GM19438 (cell line): Measurements from ENCODE around the gene DOCK4.
"Not testable (repeated sequence)": the region's sequence is repeated elsewhere in the genome, so short reads cannot be mapped to it uniquely, and the experiment has no call there.

Experiments
- ATAC-seq: cut with Tn5 transposase; IDR thresholded peaks from one replicate; pipeline ENCODE4 v1.9.1; 2021; ENCODE audit warnings: low read depth; ENCODE audit not compliant: unreplicated experiment

The DOCK4 gene

DNA sequence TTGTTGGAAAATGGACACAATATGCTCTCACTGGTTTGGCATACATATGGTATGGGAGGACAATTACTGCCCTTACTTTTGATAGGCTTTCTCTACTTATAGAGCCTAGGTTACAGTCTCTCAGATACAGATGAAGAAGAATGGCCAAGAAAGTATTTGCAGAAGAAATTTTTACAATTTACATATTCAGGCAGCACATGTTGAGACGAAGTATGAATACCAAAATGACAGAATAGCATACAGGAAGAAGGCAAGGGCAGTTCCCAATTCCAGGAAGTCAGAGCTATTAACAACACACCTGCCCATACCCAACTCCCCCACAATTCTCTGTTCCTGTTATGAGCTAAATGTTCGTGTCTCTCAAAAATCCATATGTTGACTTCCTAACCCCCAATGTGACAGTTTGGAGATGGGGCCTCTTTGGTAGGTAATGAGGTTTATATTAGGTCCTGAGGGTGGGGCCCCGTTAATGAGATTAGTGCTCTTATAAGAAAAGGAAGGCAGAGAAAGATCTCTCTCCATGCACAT, 67.8 kb downstream of the DOCK4 start:
- no peak for ATAC-seq

- no peak for ATAC-seq
These were observed 68.8 kb downstream of the DOCK4 start for GRCh38 chr7:112137141-112138101.

- no peak for ATAC-seq
These were observed 69.8 kb downstream of the DOCK4 start for GRCh38 chr7:112136271-112137008.

GRCh38 chr7:112135815-112136214, 70.4 kb downstream of the DOCK4 start:
- no peak for ATAC-seq

DNA sequence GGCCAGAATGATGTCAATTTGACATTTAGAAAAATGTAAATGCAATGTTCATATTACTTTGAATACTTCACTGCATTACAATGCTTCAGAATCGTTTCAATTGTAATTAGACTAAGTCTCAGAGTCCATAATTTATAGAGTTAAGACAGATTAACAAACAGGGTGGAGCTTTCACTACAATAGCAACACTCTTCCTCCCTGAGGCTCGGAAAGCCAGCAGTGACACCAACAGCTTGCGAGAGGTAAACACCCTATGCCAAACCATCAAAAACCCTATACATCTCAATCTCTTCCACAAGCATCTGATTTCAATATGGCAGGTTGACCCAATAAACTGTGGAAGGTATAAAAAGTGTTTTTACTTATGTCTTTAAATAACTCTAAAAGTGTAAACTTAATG, 72.2 kb downstream of the DOCK4 start:
- no peak for ATAC-seq

GRCh38 chr7:112133328-112133727, 72.9 kb downstream of the DOCK4 start:
- ATAC-seq = no peak

- ATAC-seq = no peak
These were observed 74.0 kb downstream of the DOCK4 start for GRCh38 chr7:112132051-112132694.

GRCh38 chr7:112130729-112131410, 75.3 kb downstream of the DOCK4 start:
- ATAC-seq = no peak

DNA sequence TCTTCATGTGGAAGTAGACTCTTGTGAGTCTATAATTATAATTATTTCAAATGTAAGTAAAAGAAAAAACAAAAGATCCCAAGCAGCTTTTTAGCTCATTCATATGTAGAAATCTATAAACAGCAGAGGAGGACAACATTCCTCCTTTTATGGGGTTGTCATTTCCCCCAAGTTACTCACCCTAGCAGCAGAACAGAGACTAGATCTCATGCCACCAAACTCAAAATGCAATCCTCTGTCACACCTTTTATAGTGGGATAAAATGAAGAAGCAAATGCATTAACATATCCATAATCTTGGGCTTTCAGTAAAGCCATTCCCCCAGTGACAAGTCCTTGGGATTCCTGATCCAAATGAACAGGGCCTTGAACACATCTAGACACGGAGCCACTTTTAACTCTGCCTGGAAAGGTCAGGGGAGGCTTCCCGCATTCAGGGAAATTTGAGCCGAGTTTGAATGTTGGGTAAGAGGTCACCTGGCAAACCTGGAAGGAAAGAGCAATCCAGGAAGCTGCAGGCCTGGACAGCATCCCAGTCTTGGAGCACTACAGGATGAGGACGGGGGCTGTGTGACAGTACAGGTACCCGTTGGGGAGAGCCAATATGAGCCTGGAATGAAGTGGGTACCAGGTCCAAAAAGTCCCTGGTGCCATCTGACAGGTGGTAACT, 76.4 kb downstream of the DOCK4 start:
- ATAC-seq = no peak

GRCh38 chr7:112128461-112129425, 77.5 kb downstream of the DOCK4 start:
- ATAC-seq = not testable (repeated sequence)

GRCh38 chr7:112128041-112128440, 78.2 kb downstream of the DOCK4 start:
- not testable (repeated sequence) for ATAC-seq

DNA sequence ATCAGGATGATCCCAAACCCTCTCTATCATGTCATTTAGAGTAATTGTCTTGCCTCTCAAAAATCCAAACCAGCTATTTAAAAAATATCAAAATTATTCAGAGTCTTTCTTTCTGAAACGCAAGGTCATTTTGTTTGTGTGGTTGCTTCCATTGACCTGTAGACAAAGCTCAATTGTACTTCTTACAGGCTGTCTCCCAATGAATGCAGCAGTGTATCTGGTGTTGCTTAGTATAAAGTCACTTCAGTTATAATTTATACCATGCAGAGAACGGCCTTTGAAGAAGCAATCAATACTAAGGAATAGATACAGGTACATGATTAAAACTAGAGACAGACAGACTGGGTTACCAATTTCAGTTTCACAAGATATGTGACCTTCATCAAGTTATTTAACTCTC, 80.9 kb downstream of the DOCK4 start:
- no peak for ATAC-seq

DNA sequence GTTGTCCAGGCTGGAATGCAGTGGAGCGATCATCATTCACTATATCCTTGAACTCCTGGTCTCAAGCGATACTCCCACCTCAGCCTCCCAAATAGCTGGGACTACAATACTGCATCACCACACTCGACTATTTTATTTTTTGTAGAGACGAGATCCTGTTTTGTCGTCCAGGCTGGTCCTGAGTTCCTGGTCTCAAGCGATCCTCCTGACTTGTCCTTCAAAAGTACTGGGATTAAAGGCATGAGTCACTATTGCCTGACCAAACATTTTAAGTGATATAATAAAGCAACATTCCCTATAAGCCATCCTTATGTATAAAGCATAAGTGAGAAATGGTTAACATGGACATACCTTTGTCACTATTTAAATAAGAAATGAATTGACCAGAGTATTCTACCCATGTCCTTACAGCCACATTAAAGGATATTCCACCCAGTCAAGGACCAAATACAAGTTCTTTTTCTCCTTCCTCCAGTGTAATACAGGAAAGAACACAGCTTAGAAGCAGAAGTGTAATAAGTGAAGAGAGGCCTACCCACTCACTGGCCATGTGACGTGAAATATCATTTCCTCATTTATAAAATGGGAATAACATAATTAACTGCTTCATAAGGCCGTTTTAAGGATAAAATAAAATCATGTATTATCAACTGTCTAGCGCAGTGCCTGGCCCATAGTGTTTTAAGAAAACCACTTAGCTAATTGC, 82.0 kb downstream of the DOCK4 start:
- no peak for ATAC-seq

GRCh38 chr7:112122798-112123197, 83.4 kb downstream of the DOCK4 start:
- no peak for ATAC-seq

- ATAC-seq = no peak
These were observed 84.1 kb downstream of the DOCK4 start for GRCh38 chr7:112122144-112122543.

DNA sequence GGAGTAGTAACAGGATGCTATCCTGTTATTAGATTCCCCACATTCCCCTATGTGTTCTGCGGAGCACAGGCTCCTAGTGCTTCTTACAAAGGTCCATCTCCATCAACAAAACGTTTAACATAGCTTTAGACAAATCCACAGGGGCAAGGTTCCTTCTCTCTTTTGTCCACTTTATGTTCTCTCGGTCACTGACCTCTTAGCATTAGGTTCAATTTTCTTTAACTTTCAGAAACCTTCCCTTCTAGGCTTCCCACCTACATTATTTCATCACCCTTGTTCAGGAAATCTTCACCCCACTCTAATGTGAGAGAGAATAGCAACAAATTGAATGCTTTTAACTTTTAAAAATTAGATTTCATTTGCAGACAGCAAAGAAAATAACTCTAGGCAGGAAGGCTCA, 84.9 kb downstream of the DOCK4 start:
- no peak for ATAC-seq

- ATAC-seq = no peak
These were observed 85.4 kb downstream of the DOCK4 start for GRCh38 chr7:112120696-112121217.
